HCT116 (cell line): ENCODE results near the gene SLC5A4. TPM values are rescaled to one million over a fixed set of nuclear protein-coding genes. Genes with fewer than 3 reads are reported as not detected.

Experiments
- ATAC-seq: fragments of 200-7000 bp; cut with Tn5 transposase; 2 replicates; pipeline ENCODE4 v1.9.1; 2020; ENCODE audit warnings: mild to moderate bottlenecking, moderate library complexity
- BruUV-seq: library from RNA; stranded (reverse); fragments of 400-500 nt; replicated peaks from 2 replicates; lab custom pipeline; 2021; lab: Mats Ljungman, UMichigan
- CTCF ChIA-PET: fragments of 300-600 bp; sonication (Branson Sonifier 250); formaldehyde crosslinking; loops from one replicate; lab custom pipeline; 2021; ENCODE audit warnings: antibody characterized with exemption; lab: Charles Lee
- POLR2A ChIA-PET: fragments of 300-600, 350-600 bp; sonication (Branson Sonifier 250); formaldehyde crosslinking; loops from one replicate; lab custom pipeline; 2021; ENCODE audit warnings: antibody characterized with exemption; lab: Charles Lee
- RAD21 ChIA-PET, 2 experiments: fragments of 300-600 bp; sonication (Branson Sonifier 250); formaldehyde crosslinking; loops; one replicate each; lab custom pipeline; 2023; ENCODE audit warnings: low total read pairs in 2 of 2; ENCODE audit not compliant: uncharacterized antibody in 2 of 2, unreplicated experiment in 2 of 2, low non-redundant PET in 1 of 2; lab: Charles Lee
- DNase-seq: peaks from one replicate; pipeline ENCODE4 v3.0.0-alpha.2; 2010; ENCODE audit warnings: low read depth, low spot score
- H2AFZ ChIP-seq: fragments of 200-600 bp; shearing (Covaris generic), sonication (generic); 2 replicates; pipeline ENCODE4 v1.6.1; 2017; ENCODE audit warnings: low read depth, mixed run types, mixed read lengths, antibody characterized with exemption, low read length; ENCODE audit not compliant: poor library complexity, severe bottlenecking
- H3K27ac ChIP-seq: 2 replicates; pipeline ENCODE4 v1.5.1; 2012; ENCODE audit warnings: low read depth, low read length
- H3K27me3 ChIP-seq: fragments of 200-600 bp; sonication (generic); 2 replicates; pipeline ENCODE4 v1.6.1; 2016; ENCODE audit warnings: mixed run types, low read length, mixed read lengths; ENCODE audit not compliant: insufficient read depth
- H3K36me3 ChIP-seq, 2 experiments: fragments of 200-500 bp in 1 of 2; fragments of 200-600 bp in 1 of 2; sonication (Bioruptor generic) in 1 of 2; sonication (generic) in 1 of 2; 2 replicates each; pipeline versions ENCODE4 v1.5.1 to v1.6.1; 2014 to 2016; ENCODE audit warnings: low read length in 2 of 2, inconsistent platforms in 1 of 2, mixed read lengths in 1 of 2, mixed run types in 1 of 2; ENCODE audit not compliant: insufficient read depth in 2 of 2, control insufficient read depth in 1 of 2
- H3K4me1 ChIP-seq, 2 experiments: fragments of 200-600 bp in 1 of 2; sonication (generic) in 1 of 2; 2 replicates each; pipeline versions ENCODE4 v1.5.1 to v1.6.1; 2012 to 2017; ENCODE audit warnings: low read length in 2 of 2, inconsistent platforms in 1 of 2, mild to moderate bottlenecking in 1 of 2, mixed read lengths in 1 of 2, mixed run types in 1 of 2, moderate library complexity in 1 of 2; ENCODE audit not compliant: insufficient read depth in 2 of 2, control insufficient read depth in 1 of 2
- H3K4me2 ChIP-seq: fragments of 200-600 bp; sonication (generic); 2 replicates; pipeline ENCODE4 v1.6.1; 2017; ENCODE audit warnings: mixed run types, low read length, mixed read lengths
- H3K4me3 ChIP-seq, 2 experiments: fragments of 200-600 bp in 1 of 2; sonication (generic) in 1 of 2; replicated peaks in 1 of 2; 2 replicates each; pipeline ENCODE4 v1.5.1; 2011 to 2016; ENCODE audit warnings: low read length in 2 of 2, control low read depth in 1 of 2, low read depth in 1 of 2, mild to moderate bottlenecking in 1 of 2, mixed read lengths in 1 of 2, mixed run types in 1 of 2
- H3K79me2 ChIP-seq: fragments of 200-600 bp; sonication (generic); 2 replicates; pipeline ENCODE4 v1.6.1; 2017; ENCODE audit warnings: mild to moderate bottlenecking, mixed run types, low read length, moderate library complexity, mixed read lengths; ENCODE audit not compliant: insufficient read depth
- H3K9ac ChIP-seq: fragments of 200-600 bp; sonication (generic); 2 replicates; pipeline ENCODE4 v1.6.1; 2016; ENCODE audit warnings: low read length, mixed read lengths
- H3K9me2 ChIP-seq: fragments of 200-600 bp; sonication (generic), shearing (Covaris generic); 2 replicates; pipeline ENCODE4 v1.6.1; 2017; ENCODE audit warnings: mixed run types, mild to moderate bottlenecking, moderate library complexity; ENCODE audit not compliant: insufficient read depth
- H3K9me3 ChIP-seq, 2 experiments: fragments of 200-500 bp in 1 of 2; fragments of 200-600 bp in 1 of 2; sonication (Bioruptor generic) in 1 of 2; sonication (generic) in 1 of 2; 2 replicates each; pipeline ENCODE4 v1.6.1; 2014 to 2017; ENCODE audit warnings: low read length in 2 of 2, mixed read lengths in 2 of 2, inconsistent platforms in 1 of 2, low read depth in 1 of 2, mild to moderate bottlenecking in 1 of 2, mixed run types in 1 of 2, moderate library complexity in 1 of 2; ENCODE audit not compliant: control insufficient read depth in 1 of 2, insufficient read depth in 1 of 2
- H4K20me1 ChIP-seq: fragments of 200-600 bp; sonication (generic), shearing (Covaris generic); 2 replicates; pipeline ENCODE4 v1.6.1; 2017; ENCODE audit warnings: mixed run types, mild to moderate bottlenecking, moderate library complexity; ENCODE audit not compliant: insufficient read depth
- ATF3 ChIP-seq: IDR thresholded peaks from 2 replicates; pipeline ENCODE4 v1.6.1; 2012
- CBX3 ChIP-seq: IDR thresholded peaks from 2 replicates; pipeline ENCODE4 v1.6.1; 2012; ENCODE audit warnings: low read depth
- CEBPB ChIP-seq: IDR thresholded peaks from 2 replicates; pipeline ENCODE4 v1.6.1; 2012; ENCODE audit warnings: low read depth
- CTCF ChIP-seq, 3 experiments: fragments of 200-600 bp in 1 of 3; sonication (generic) in 1 of 3; IDR thresholded peaks in 2 of 3; conservative IDR thresholded peaks in 1 of 3; 2 replicates each; pipeline ENCODE4 v1.5.1; 2012 to 2017; ENCODE audit warnings: low read depth in 2 of 3, low read length in 2 of 3, antibody characterized with exemption in 1 of 3, borderline replicate concordance in 1 of 3, control low read depth in 1 of 3, mild to moderate bottlenecking in 1 of 3, mixed read lengths in 1 of 3, mixed run types in 1 of 3, moderate library complexity in 1 of 3; ENCODE audit not compliant: insufficient read depth in 1 of 3
- EGR1 ChIP-seq: IDR thresholded peaks from 2 replicates; pipeline ENCODE4 v1.6.1; 2012; ENCODE audit warnings: low read depth
- EZH2phosphoT487 ChIP-seq: fragments of 200-600 bp; IDR thresholded peaks from 2 replicates; pipeline ENCODE4 v1.6.1; 2018; ENCODE audit warnings: antibody characterized with exemption, borderline replicate concordance
- FOSL1 ChIP-seq: IDR thresholded peaks from 2 replicates; pipeline ENCODE4 v1.6.1; 2012; ENCODE audit warnings: low read depth
- MAX ChIP-seq: IDR thresholded peaks from 2 replicates; pipeline ENCODE4 v1.6.1; 2012
- POLR2A ChIP-seq: IDR thresholded peaks from 2 replicates; pipeline ENCODE4 v1.7.0; 2011; ENCODE audit warnings: borderline replicate concordance; ENCODE audit not compliant: insufficient read depth, insufficient read length; ENCODE audit errors: extremely low read depth
- POLR2AphosphoS5 ChIP-seq: IDR thresholded peaks from 2 replicates; pipeline ENCODE4 v1.6.1; 2011; ENCODE audit warnings: mild to moderate bottlenecking, low read depth, low read length, moderate library complexity
- SIN3A ChIP-seq: IDR thresholded peaks from 2 replicates; pipeline ENCODE4 v1.6.1; 2012; ENCODE audit warnings: low read depth
- SRF ChIP-seq: IDR thresholded peaks from 2 replicates; pipeline ENCODE4 v1.6.1; 2012; ENCODE audit warnings: low read depth
- TCF7L2 ChIP-seq: IDR thresholded peaks from 2 replicates; pipeline ENCODE4 v1.7.0; 2011; ENCODE audit warnings: borderline replicate concordance, inconsistent platforms; ENCODE audit not compliant: insufficient read depth, insufficient read length; ENCODE audit errors: extremely low read depth
- YY1 ChIP-seq: IDR thresholded peaks from 2 replicates; pipeline ENCODE4 v1.6.1; 2011; ENCODE audit warnings: low read length, low read depth, moderate library complexity, mild to moderate bottlenecking; ENCODE audit not compliant: insufficient replicate concordance; ENCODE audit errors: extremely low read depth
- ZBTB33 ChIP-seq: IDR thresholded peaks from 2 replicates; pipeline ENCODE4 v1.6.1; 2011; ENCODE audit warnings: mild to moderate bottlenecking, low read length, moderate library complexity; ENCODE audit not compliant: insufficient replicate concordance; ENCODE audit errors: extremely low read depth
- ZFX ChIP-seq: fragments of 450-650 bp; IDR thresholded peaks from 2 replicates; pipeline ENCODE4 v1.6.1; 2017
- ZNF274 ChIP-seq: fragments of 200-500 bp; sonication (Bioruptor generic); IDR thresholded peaks from 2 replicates; pipeline ENCODE4 v1.6.1; 2014; ENCODE audit warnings: mild to moderate bottlenecking, low read depth, low read length, inconsistent platforms
- intact Hi-C: fragments of 100-400 bp; cut with micrococcal nuclease; formaldehyde crosslinking; loops from 2 replicates; pipeline ENCODE4 v1.10.0; 2022
- total RNA-seq: library from RNA; stranded (reverse); gene quantifications from one replicate; pipeline ENCODE4 v1.2.1, GENCODE V29; 2021; ENCODE audit not compliant: unreplicated experiment

Gene SLC5A4
- total RNA-seq, 1 experiment from 2014 or later = 0.22 TPM

GRCh38 chr22:32233091-32233490, 22.1 kb downstream of the SLC5A4 start (continued):
- no peak for TF ChIP-seq CTCF (IDR thresholded peaks at IDR 0.05 in 2 of 3, conservative IDR thresholded peaks at IDR 0.05 in 1 of 3; ENCODE audit: borderline replicate concordance in 1 of 3, insufficient read depth in 1 of 3, low read depth in 2 of 3, low read length in 2 of 3)
- TF ChIP-seq, all 23 proteins: peak for 0

- H3K27ac ChIP-seq = no peak overlapping the region
- intact Hi-C loops = no loop called here
- DNase-seq (no peak), ATAC-seq (no peak)
- H3K9me2 ChIP-seq = no peaks in the 10 kb centered on the region
- ChIA-PET POLR2A (no interaction called here), CTCF (no interaction called here), RAD21 (no interaction called here)
- no peaks in the 10 kb centered on the region for H4K20me1 ChIP-seq
- no peaks in the 10 kb centered on the region for H3K4me1 ChIP-seq
- no peak overlapping the region for H3K4me2 ChIP-seq
- no TSS peak for BruUV-seq
- H2AFZ ChIP-seq = no peak overlapping the region
- H3K9me3 ChIP-seq = no peaks in the 10 kb centered on the region
- H3K4me3 ChIP-seq = no peak overlapping the region
- no peaks in the 10 kb centered on the region for H3K79me2 ChIP-seq
- no peaks in the 10 kb centered on the region for H3K27me3 ChIP-seq
- H3K36me3 ChIP-seq = no peaks in the 10 kb centered on the region
- H3K9ac ChIP-seq = no peak overlapping the region
- TF ChIP-seq EGR1 (no peak), ZBTB33 (no peak), SIN3A (no peak), TCF7L2 (no peak), YY1 (no peak), CEBPB (no peak), ZFX (no peak), SRF (no peak), MAX (no peak), POLR2A (no peak), CBX3 (no peak), POLR2AphosphoS5 (no peak), FOSL1 (no peak), ATF3 (no peak), ZNF274 (no peak), EZH2phosphoT487 (no peak)
Measured at GRCh38 chr22:32232191-32232830, 22.8 kb downstream of the SLC5A4 start.
